ENCODE data around the gene SCAPER.
"Not testable (repeated sequence)": the region's sequence is repeated elsewhere in the genome, so short reads cannot be mapped to it uniquely, and the experiment has no call there.

Gene SCAPER

GRCh38 chr15:76861815-76862397, 43.2 kb downstream of the SCAPER start:
- DNase-seq (ENCODE audit: low read depth): no peak

DNA sequence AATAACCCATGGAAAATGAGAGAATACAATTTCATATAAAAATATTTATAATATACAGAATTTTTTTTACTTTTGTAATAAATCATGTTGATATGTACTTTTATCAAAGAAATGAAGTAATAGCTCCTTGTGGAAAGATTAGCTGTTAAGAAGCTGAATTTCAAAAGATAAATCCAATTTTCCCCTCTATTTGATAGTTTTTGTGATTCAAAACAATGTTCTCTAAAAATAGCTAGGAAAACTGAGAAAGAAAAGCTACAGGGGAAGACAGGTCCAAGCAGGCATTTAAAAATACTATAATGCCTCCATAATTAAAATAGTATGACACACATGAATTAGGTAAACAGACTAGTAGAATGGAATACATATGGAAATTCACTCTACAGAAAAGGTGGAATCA, 44.9 kb downstream of the SCAPER start:
- no peak for DNase-seq (ENCODE audit: low read depth)

DNA sequence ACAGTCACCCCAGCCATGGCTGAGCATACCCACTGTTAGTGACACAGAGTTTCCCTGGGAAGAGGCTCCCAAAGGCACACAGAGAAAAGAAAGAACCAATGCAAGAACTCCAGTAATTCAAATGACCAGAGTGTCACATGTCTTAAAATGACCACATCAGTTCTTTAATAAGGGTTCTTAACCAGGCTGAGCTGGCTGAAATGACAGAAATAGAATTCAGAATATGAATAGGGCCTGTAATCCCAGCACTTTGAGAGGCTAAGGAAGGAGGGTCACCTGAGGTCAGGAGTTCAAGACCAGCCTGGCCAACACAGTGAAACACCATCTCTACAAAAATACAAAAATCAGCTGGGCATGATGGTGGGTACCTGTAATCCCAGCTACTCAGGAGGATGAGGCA, 54.8 kb downstream of the SCAPER start:
- not testable (repeated sequence) for DNase-seq (ENCODE audit: low read depth)

GRCh38 chr15:76846782-76847181, 58.4 kb downstream of the SCAPER start:
- no peak for DNase-seq (ENCODE audit: low read depth)

DNA sequence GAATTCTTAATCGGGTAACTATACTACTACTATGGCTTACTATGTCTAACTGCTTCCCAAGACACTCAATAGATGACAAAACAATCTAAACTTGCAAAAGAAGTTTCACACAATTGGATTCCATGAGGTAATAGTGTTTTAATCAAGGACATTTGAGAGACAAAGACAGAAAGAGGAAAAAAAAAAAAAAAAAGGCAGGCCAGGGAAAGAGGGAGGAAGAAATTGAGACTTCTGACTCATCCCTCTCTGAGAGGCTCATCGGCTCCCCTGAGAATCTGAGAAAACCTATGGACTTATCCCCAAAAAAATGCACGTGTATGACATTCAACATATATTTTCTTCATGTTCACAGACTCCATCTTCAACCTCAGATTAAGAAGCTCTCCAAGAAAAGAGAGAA, 61.0 kb downstream of the SCAPER start:
- peak; percentile 15 for DNase-seq (ENCODE audit: low read depth)

DNA sequence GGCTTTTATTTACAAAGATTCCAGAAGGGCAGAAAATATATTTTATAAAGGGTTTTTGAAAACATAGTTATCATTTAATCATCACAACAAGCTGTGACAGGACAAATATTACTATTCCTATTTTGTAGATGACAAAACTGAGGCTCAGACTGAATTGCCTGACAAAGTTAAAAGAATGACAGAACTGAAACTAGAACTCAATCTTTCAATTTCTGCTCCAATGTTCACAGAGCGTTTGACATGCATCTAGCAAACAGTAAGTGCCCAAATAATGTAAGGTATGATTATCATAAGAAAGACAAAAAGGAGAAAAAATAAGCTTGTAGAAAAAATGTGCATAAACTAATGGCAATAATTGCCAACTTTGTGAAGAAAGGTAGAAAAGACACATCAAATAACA, 61.9 kb downstream of the SCAPER start:
- no peak for DNase-seq (ENCODE audit: low read depth)

DNA sequence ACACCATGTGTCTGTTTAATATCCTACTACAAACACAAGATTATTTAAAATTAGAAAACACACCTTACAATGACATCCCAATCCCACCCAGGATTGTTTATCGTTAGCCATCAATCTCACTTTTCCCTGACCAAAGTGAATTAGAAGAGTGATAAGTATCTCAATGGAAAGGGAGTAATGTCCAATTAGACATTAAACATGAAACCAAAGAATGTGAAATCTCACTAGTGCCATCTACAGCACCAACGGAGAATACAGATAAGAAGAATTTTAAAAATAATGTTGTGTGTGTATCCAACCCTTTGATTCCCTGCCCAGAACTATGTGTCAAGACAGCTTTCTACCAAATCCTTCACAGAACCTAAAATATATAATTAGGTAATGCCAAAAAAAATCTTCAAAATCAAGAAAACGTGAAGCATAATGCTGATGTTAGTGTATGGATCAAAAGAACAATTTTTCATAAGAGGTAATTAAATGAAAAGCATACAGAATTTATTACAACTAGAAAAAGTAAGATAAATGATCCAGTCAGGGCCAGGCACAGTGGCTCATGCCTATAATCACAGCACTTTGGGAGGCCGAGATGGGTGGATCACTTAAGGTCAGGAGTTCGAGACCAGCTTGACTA, 64.2 kb downstream of the SCAPER start:
- DNase-seq (ENCODE audit: low read depth): peak; percentile 36

GRCh38 chr15:76839173-76839572, 66.0 kb downstream of the SCAPER start:
- no peak for DNase-seq (ENCODE audit: low read depth)

- no peak for DNase-seq (ENCODE audit: low read depth)
Measured at GRCh38 chr15:76837474-76837873, 67.7 kb downstream of the SCAPER start.

- no peak for DNase-seq (ENCODE audit: low read depth)
Measured at GRCh38 chr15:76829939-76830338, 75.2 kb downstream of the SCAPER start.

DNA sequence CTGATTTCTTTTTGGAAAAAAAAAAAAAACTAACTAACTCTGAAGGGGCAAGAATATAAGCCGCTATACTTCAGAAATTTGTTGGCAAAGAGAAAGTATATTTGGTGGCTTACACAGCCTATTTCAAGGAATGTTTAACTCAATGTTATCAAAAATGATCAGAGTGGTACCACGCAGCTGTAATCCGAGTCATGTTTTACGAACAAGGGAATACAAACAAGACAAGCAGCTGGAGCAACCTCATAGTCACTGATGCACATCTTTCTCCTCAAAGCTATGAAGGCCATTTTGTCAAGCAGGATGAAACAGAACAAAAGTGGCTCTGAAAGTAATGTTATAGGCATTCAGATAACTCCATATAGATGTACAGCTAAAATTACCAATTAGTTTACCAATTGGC, 81.2 kb downstream of the SCAPER start:
- no peak for DNase-seq (ENCODE audit: low read depth)

- no peak for DNase-seq (ENCODE audit: low read depth)
Measured at GRCh38 chr15:76823303-76823702, 81.8 kb downstream of the SCAPER start.

DNA sequence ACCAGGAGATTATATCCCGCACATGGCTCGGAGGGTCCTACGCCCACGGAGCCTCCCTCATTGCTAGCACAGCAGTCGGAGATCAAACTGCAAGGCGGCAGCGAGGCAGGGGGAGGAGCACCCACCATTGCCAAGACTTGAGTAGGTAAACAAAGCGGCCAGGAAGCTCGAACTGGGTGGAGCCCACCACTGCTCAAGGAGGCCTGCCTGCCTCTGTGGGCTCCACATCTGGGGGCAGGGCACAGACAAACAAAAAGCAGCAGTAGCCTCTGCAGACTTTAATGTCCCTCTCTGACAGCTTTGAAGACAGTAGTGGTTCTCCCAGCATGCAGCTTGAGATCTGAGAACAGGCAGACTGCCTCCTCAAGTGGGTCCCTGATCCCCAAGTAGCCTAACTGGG, 86.2 kb downstream of the SCAPER start:
- DNase-seq (ENCODE audit: low read depth): not testable (repeated sequence)

- DNase-seq (ENCODE audit: low read depth): no peak
Measured at GRCh38 chr15:76815421-76815820, 89.7 kb downstream of the SCAPER start.

DNA sequence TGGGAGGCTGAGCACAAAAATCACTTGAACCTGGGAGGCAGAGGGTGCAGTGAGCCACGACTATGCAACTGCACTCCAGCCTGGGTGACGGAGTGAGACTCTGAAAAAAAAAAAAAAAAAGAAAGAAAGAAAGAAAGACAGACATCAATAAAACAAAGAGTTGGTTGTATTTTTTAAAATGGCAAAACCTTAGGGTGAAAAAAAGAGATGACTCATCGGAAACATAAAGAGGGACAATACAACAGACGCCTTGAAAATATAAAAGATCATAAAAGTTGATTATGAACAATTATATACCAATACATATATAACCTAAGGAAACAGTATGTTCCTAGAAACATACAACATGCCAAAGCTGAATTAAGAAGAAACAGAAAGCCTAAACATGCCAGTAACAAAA, 92.8 kb downstream of the SCAPER start:
- DNase-seq (ENCODE audit: low read depth): no peak

DNA sequence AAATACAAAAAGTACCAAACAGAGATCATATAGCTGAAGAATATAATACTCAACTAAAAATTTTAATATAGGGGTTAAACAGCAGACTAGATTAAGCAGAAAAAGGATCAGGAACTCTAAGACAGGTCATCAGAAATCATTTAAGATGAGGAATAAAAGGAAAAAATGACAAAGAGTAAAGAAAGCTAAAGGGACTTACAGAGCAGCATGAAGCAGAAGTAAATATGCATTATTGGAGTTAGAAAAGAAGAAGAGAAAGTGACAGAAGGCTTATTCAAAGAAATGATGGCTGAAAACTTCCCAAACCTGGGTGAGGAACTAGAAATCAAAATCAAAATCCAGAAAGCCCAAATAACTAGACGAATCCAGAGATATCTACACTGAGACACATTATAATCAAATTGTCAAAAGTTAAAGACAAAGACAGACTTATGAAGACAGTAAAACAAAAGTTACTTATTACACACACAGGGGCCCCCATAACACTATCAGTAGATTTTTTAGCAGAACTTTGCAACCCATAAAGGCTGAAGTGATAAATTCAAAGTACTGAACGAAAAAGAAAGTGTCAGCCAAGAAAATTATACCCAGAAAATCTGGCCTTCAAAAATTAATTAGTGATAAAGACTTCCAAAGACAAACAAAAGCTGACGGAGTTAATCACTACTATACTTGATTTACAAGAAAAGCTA, 95.6 kb downstream of the SCAPER start:
- DNase-seq (ENCODE audit: low read depth): no peak

- DNase-seq (ENCODE audit: low read depth): no peak
Measured at GRCh38 chr15:76803049-76803571, 102.0 kb downstream of the SCAPER start.

DNA sequence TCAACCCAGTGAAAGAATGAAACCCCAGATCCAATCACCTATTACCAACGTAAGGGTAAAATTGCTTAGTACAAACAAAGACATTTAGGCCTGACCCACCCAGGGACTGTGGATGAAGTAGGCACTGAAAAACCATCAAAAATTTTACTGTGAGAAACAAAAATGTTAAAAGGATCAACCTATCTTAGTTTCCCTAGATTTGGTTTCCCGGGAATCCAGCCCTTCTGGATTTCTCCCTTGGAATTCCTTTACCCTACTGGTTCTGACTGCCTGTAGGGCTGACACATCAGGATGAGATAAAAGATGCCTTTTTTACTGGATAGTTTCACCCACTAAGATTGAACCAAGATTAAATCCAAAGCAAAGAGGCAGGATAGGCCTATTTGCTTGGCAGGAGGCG, 102.7 kb downstream of the SCAPER start:
- DNase-seq (ENCODE audit: low read depth): no peak

DNA sequence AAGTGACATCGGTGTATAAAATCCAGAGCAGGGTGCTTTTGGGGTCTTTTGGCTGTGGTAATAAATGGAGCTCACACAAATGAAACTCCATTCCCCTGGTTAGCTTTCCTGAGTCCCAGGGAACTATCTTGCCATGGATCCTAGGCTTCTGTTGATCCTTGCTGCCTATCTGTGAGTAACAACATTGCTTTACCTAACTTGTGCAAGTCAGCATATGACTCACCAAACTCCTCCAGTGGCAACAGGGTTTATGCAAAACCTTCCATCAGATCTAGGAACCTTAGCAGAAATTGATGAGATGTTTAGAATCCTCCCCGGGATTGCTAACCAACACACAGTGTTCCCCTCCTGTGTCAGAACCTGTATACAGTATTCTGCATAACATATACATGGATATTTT, 105.4 kb downstream of the SCAPER start:
- DNase-seq (ENCODE audit: low read depth): peak; percentile 53

GRCh38 chr15:76795217-76795616, 109.9 kb downstream of the SCAPER start:
- DNase-seq (ENCODE audit: low read depth): no peak

DNA sequence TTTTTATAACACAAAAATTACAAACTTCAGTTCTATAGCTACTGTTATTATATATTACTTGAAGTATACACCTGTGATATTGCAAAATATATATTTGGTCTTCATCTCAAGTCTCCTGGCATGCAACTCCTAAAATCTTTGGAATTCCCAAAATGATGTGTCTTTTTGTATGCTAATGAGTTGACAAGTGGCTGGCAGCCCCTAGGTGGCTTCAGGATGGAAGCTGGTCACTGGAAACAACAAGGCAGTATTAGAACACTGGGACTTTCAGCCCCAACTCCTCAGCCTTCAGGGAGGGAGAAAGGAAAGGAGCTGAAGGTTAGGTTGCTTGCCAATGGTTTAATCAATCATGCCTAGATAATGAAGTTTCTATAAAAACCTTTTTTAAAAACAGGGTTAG, 112.0 kb downstream of the SCAPER start:
- no peak for DNase-seq (ENCODE audit: low read depth)

DNA sequence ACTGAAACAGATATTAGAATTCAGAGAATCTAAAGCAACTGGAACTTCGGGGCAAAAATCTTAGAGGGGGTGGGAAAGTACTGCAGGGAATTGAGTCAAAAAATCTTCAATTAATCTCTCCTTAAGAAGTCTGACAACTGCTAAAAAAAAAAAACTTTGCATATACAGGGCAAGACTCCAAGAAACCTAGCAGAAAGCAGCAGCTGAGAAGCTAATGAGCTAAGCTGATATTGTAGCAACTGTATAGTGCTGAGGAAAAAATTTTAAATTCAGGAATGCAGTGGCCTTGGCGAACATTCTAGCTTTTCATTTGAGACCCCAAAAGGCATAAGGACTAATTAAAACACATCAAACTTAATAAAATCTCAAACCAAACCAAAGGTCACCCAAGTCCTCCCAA, 113.6 kb downstream of the SCAPER start:
- no peak for DNase-seq (ENCODE audit: low read depth)

GRCh38 chr15:76787273-76787672, 117.9 kb downstream of the SCAPER start:
- DNase-seq (ENCODE audit: low read depth): no peak
